Peyer's patch (tissue), 4 donors: Measurements from ENCODE around the gene TNFSF8.

Experiments
- CTCF ChIP-seq, 6 experiments: fragments of 450-650 bp in 4 of 6; fragments of 200-600 bp in 2 of 6; sonication (generic) in 1 of 6; IDR thresholded peaks; one replicate each; pipeline ENCODE4 v1.5.1; 2017 to 2019; ENCODE audit warnings: antibody characterized with exemption in 6 of 6, mild to moderate bottlenecking in 3 of 6, moderate library complexity in 1 of 6
- POLR2A ChIP-seq, 2 donors: fragments of 450-650 bp; IDR thresholded peaks; one replicate each; pipeline ENCODE4 v1.5.1; 2017; ENCODE audit warnings: antibody characterized with exemption in 2 of 2, mild to moderate bottlenecking in 2 of 2, moderate library complexity in 2 of 2

GRCh38 chr9:114950761-114951160 is 20.4 kb upstream of the TNFSF8 start:
- TF ChIP-seq CTCF (IDR thresholded peaks at IDR 0.05) = no peak
- TF ChIP-seq POLR2A (IDR thresholded peaks at IDR 0.05) = no peak
